ENCODE data around the gene PDGFB. TPM values are rescaled to one million over a fixed set of nuclear protein-coding genes. Genes with fewer than 3 reads are reported as not detected.

The PDGFB gene
- total RNA-seq: 10 to 100 TPM in 3 of 4 donors, 1 to 10 TPM in 1; 7.5 to 16.4 (median 14.0) TPM
- 10 to 100 TPM in 1 of 3 donors, 1 to 10 TPM in 2; 5.2 to 10.1 (median 5.8) TPM for polyA plus RNA-seq
- long read RNA-seq, donor 1, transcript PDGFB-201 (7 exons, 3,497 nt): major isoform, 9 of 17 reads
- long read RNA-seq, donor 1, partial matches to known transcripts: 2 of 17 reads
- long read RNA-seq, donor 1, other reads (novel, unspliced or antisense): 6 of 17 reads
- long read RNA-seq, donor 2, transcript PDGFB-201 (7 exons, 3,497 nt): major isoform, 7 of 10 reads
- long read RNA-seq, donor 2, partial matches to known transcripts: 2 of 10 reads
- long read RNA-seq, donor 2, other reads (novel, unspliced or antisense): 1 of 10 reads

DNA sequence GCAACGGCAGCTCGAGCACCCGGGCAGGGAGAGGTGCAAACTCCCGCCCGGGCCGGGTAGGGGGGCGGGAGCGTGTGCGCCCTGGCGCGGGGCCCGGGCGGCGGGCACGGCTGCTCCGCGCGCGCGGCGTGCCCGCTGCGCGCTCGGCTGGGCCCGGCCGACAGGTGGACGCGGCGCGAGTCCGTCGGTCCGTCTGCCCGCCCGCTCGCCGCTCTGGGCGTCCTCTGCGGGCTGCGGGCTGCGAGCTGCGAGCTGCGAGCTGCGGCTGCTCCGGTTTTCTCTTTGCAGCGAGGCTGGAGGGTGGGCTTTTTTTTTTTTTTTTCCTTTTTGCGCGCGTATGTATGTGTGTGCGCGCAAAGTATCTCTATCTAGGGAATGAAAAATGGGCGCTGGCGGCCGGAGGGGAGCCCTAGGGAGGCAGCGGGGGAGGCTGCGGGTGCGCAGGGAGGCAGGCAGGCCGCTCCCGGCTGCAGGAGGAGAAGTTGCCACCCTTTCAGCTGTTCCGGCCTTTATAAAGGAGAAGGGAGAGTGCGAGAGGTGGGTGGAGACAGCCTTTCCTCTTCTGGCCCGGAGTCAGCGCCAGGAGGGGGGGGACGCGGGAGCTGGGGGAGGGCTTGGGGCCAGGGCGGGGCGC lies at the start of gene PDGFB:
Gene PDGFB, minus strand, starts transcription at position 487 of the 634 bp plus-strand sequence. CDS start 1,019 bp downstream, outside the sequence.
- Histone ChIP-seq H3K4me3 (peak within 1 kb of the TSS; percentile 73), H3K9me3 (no peaks in the 10 kb centered on the region), H3K4me1 (peaks cover 47% of the 10 kb centered on the region), H3K27me3 (ENCODE audit: insufficient read depth in 3 of 3, low read length in 2 of 3) (no peaks in the 10 kb centered on the region), H3K27ac (peak within 1 kb of the TSS; percentile 87), H3K36me3 (ENCODE audit: insufficient read depth in 1 of 2, low read depth in 1 of 2) (no peaks in the 10 kb centered on the region)
- WGBS, 3 donors: 0 to 1% (median 1%) methylated on average over 28 to 67 of the region's 68 CpGs
- ATAC-seq: peak; percentile 25 to 41 (median 38)
- intact Hi-C loops (cut with DNase I): loop anchor here (5.0 kb wide), 3 partner anchors 33 to 68 kb away; no protein-coding TSS in a partner anchor
- DNase-seq: peak in 1 of 2 donors; percentile 68
- TF ChIP-seq, protein P1, sequence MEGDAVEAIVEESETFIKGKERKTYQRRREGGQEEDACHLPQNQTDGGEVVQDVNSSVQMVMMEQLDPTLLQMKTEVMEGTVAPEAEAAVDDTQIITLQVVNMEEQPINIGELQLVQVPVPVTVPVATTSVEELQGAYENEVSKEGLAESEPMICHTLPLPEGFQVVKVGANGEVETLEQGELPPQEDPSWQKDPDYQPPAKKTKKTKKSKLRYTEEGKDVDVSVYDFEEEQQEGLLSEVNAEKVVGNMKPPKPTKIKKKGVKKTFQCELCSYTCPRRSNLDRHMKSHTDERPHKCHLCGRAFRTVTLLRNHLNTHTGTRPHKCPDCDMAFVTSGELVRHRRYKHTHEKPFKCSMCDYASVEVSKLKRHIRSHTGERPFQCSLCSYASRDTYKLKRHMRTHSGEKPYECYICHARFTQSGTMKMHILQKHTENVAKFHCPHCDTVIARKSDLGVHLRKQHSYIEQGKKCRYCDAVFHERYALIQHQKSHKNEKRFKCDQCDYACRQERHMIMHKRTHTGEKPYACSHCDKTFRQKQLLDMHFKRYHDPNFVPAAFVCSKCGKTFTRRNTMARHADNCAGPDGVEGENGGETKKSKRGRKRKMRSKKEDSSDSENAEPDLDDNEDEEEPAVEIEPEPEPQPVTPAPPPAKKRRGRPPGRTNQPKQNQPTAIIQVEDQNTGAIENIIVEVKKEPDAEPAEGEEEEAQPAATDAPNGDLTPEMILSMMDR (IDR thresholded peaks at IDR 0.05): no peak

DNA sequence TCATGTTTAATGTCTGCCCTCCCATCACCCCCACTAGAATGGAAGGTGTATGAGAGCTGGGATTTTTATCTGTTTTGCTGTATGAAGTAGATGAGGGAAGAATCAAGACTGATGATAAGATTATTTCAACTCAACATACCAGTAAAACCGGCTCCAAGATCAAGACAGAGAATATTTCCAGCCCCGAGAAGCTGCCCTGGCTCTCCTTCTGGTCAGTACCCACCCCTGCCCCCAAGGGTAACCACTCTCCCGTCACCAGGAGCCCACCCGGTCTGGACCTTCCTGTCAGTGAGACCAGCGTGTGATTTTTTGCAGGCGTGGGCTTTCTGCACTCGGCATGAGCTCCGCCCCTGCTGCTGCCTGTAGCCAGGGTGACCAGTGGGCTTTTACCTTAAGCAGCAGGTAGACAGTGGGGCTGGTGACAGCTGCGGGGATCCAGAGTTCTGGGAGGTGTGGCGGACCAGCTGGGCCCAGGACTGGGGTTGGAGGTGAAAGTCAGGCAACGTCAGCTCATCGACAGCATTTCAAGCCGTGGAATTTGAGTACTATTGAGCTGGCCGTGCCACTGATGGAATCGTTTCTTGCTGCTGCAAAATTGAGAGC lies 49.1 kb upstream of the PDGFB start:
- H3K4me3 ChIP-seq: no peak overlapping the region
- ATAC-seq (no peak), DNase-seq (no peak)
- H3K4me1 ChIP-seq: peaks cover 44% of the 10 kb centered on the region
- TF ChIP-seq, protein P1 (IDR thresholded peaks at IDR 0.05): no peak
- intact Hi-C loops (cut with DNase I): no loop called here
- WGBS, 3 donors: 90 to 94% (median 90%) methylated on average over 15 of the region's 15 CpGs
- H3K27me3 ChIP-seq (ENCODE audit: insufficient read depth in 3 of 3, low read length in 2 of 3): no peaks in the 10 kb centered on the region
- no peaks in the 10 kb centered on the region for H3K36me3 ChIP-seq (ENCODE audit: insufficient read depth in 1 of 2, low read depth in 1 of 2)
- H3K9me3 ChIP-seq: no peaks in the 10 kb centered on the region
- no peak overlapping the region for H3K27ac ChIP-seq

DNA sequence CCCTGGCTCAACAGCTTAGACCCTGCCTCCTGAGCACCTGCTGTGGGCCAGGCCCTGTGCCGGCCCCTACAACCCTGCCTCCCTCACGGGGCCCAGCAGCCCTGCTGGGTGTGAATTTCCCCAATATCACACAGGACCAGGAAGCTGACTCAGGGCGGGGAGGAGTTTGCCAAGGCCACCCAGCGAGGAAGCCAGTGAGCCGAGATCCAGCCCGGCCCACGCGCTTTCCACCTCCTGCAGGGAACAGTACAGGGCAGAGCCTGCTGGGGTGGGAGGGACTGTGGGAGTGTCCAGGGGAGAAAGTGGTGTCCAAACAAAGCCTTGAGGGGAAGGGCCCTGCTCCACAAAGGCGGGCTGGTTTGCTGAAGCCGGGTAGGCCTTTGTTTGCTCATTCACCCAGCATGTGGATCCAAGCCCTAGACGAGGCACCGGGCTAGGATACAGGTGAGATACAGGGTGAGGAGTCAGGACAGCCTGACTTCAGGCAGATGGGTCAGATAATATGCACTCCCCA lies 47.8 kb upstream of the PDGFB start:
- no peaks in the 10 kb centered on the region for H3K27me3 ChIP-seq (ENCODE audit: insufficient read depth in 3 of 3, low read length in 2 of 3)
- WGBS, 3 donors: 47 to 53% (median 53%) methylated on average over 10 to 12 of the region's 12 CpGs
- intact Hi-C loops (cut with DNase I): no loop called here
- H3K4me1 ChIP-seq: peaks cover 33% of the 10 kb centered on the region
- H3K9me3 ChIP-seq: no peaks in the 10 kb centered on the region
- ATAC-seq: peak; percentile 22 to 55 (median 49)
- peak overlapping the region; percentile 78 for H3K27ac ChIP-seq
- DNase-seq: peak; percentile 90 to 91
- no peak overlapping the region for H3K4me3 ChIP-seq
- H3K36me3 ChIP-seq (ENCODE audit: insufficient read depth in 1 of 2, low read depth in 1 of 2): no peaks in the 10 kb centered on the region
- TF ChIP-seq, protein P1 (IDR thresholded peaks at IDR 0.05): no peak

DNA sequence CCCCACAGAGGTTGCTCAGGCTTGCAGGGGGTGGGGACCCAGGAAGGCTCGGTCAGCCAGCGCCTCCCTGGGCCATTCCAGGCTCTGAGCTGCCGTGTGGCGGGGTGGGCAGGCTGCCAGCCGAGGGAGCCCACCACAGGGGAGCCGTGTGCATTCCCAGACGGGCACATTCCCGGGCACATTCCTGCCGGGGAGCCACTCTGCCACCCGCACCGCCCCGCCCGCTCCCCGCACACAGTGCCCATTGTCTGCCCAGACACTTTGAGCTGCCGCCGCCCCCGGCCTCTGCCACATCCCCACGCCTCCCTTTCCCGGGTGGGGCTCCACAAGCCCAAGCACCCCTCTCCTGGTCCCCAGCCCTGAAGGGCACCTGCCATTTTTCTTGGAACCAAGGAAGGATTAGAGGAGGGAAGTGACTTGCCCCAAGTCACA lies 47.3 kb upstream of the PDGFB start:
- peak overlapping the region; percentile 78 for H3K27ac ChIP-seq

More for the DNA sequence above, 47.3 kb upstream of the PDGFB start:
- no peak for DNase-seq
- no peaks in the 10 kb centered on the region for H3K36me3 ChIP-seq (ENCODE audit: insufficient read depth in 1 of 2, low read depth in 1 of 2)
- no peaks in the 10 kb centered on the region for H3K27me3 ChIP-seq (ENCODE audit: insufficient read depth in 3 of 3, low read length in 2 of 3)
- H3K4me3 ChIP-seq: no peak overlapping the region
- no peak for ATAC-seq
- peaks cover 27% of the 10 kb centered on the region for H3K4me1 ChIP-seq
- TF ChIP-seq, protein P1 (IDR thresholded peaks at IDR 0.05): no peak
- intact Hi-C loops (cut with DNase I): no loop called here
- no peaks in the 10 kb centered on the region for H3K9me3 ChIP-seq
- 57 to 76% (median 60%) methylated on average over 13 to 19 of the region's 19 CpGs for WGBS, 3 donors

Data from psoas muscle (tissue), 8 donors.